GM12891 (cell line): ENCODE results near the gene INSIG2.

Experiments used
- PAX5 ChIP-seq: IDR thresholded peaks from 2 replicates; pipeline ENCODE4 v1.6.1; 2011; ENCODE audit warnings: low read length, moderate library complexity, mild to moderate bottlenecking; ENCODE audit not compliant: insufficient read depth, severe bottlenecking
- POLR2A ChIP-seq: IDR thresholded peaks from 2 replicates; pipeline ENCODE4 v1.6.1; 2011; ENCODE audit warnings: low read depth, low read length, control low read depth
- POLR2AphosphoS5 ChIP-seq: IDR thresholded peaks from 2 replicates; pipeline ENCODE4 v1.6.1; 2011; ENCODE audit warnings: low read depth, low read length, control low read depth
- SPI1 ChIP-seq: IDR thresholded peaks from 2 replicates; pipeline ENCODE4 v1.6.1; 2011; ENCODE audit warnings: low read depth, low read length, control low read depth
- TAF1 ChIP-seq: IDR thresholded peaks from 2 replicates; pipeline ENCODE4 v1.6.1; 2011; ENCODE audit warnings: low read depth, low read length, control low read depth

DNA sequence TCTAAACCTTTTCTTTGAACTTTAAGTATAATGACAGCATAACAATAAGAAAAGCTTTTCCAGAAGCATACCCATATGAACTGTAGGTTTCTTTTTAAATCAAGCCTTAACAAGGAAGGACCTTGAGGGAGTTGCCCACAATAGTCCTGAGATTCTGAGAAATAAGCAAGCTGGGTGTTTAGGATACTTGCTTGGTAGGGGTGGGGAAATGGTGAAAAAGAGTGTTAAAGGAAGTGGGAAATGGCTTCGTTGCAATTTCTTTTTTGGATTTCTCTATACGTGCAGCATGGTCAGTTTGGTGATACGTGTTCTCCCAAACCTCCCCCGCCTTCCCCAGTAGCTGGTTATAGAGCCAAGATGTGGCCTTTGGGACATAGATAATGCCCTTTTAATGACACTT is 17.2 kb downstream of the INSIG2 start:
- TF ChIP-seq POLR2A (no peak), TAF1 (no peak), POLR2AphosphoS5 (no peak), SPI1 (peak; percentile 56; the same call in 1 of the 2 replicates), PAX5 (no peak)
